ENCODE results near the gene PMEPA1.

Gene PMEPA1

GRCh38 chr20:57709823-57710799 lies at the start of gene PMEPA1:
PMEPA1 (minus strand) TSS chr20:57710015; CDS start chr20:57709582, 433 bp downstream.
- DNase-seq, result peak; percentile 73 to 97 (median 91)
- intact Hi-C loops (cut with DNase I), result no loop called here

- DNase-seq, result no peak
- intact Hi-C loops (cut with DNase I), result no loop called here
These were observed 48.0 kb upstream of the PMEPA1 start for GRCh38 chr20:57757767-57758166.

- intact Hi-C loops (cut with DNase I), result no loop called here
- no peak for DNase-seq
These were observed 47.1 kb upstream of the PMEPA1 start for GRCh38 chr20:57756921-57757320.

- intact Hi-C loops (cut with DNase I), result no loop called here
- DNase-seq, result no peak
These were observed 46.4 kb upstream of the PMEPA1 start for GRCh38 chr20:57756213-57756612.

GRCh38 chr20:57755609-57756008 lies 45.8 kb upstream of the PMEPA1 start:
- DNase-seq, result no peak
- intact Hi-C loops (cut with DNase I), result no loop called here

- no peak for DNase-seq
- intact Hi-C loops (cut with DNase I), result no loop called here
These were observed 44.4 kb upstream of the PMEPA1 start for GRCh38 chr20:57754190-57754589.

- intact Hi-C loops (cut with DNase I), result no loop called here
- DNase-seq, result no peak
These were observed 43.7 kb upstream of the PMEPA1 start for GRCh38 chr20:57753332-57754164.

- intact Hi-C loops (cut with DNase I), result no loop called here
- DNase-seq, result no peak
These were observed 41.6 kb upstream of the PMEPA1 start for GRCh38 chr20:57751411-57751810.

- intact Hi-C loops (cut with DNase I), result no loop called here
- DNase-seq, result no peak
These were observed 40.1 kb upstream of the PMEPA1 start for GRCh38 chr20:57749869-57750268.

- intact Hi-C loops (cut with DNase I), result no loop called here
- peak in 2 of 42 donors; percentile 18 to 19 for DNase-seq
These were observed 39.4 kb upstream of the PMEPA1 start for GRCh38 chr20:57749131-57749690.

GRCh38 chr20:57748601-57749130 lies 38.9 kb upstream of the PMEPA1 start:
- intact Hi-C loops (cut with DNase I), result no loop called here
- DNase-seq, result peak; percentile 58 to 95 (median 83)

GRCh38 chr20:57747861-57748481 lies 38.2 kb upstream of the PMEPA1 start:
- intact Hi-C loops (cut with DNase I), result no loop called here
- peak in 1 of 42 donors; percentile 15 for DNase-seq

- no peak for DNase-seq
- intact Hi-C loops (cut with DNase I), result no loop called here
These were observed 37.1 kb upstream of the PMEPA1 start for GRCh38 chr20:57746832-57747404.

GRCh38 chr20:57746201-57746600 lies 36.4 kb upstream of the PMEPA1 start:
- DNase-seq, result peak in 1 of 42 donors; percentile 13
- intact Hi-C loops (cut with DNase I), result no loop called here

GRCh38 chr20:57744206-57744605 lies 34.4 kb upstream of the PMEPA1 start:
- intact Hi-C loops (cut with DNase I), result no loop called here
- DNase-seq, result no peak

GRCh38 chr20:57743450-57744095 lies 33.8 kb upstream of the PMEPA1 start:
- intact Hi-C loops (cut with DNase I), result no loop called here
- DNase-seq, result no peak

- DNase-seq, result no peak
- intact Hi-C loops (cut with DNase I), result no loop called here
These were observed 32.8 kb upstream of the PMEPA1 start for GRCh38 chr20:57742507-57743181.

GRCh38 chr20:57738484-57738883 lies 28.7 kb upstream of the PMEPA1 start:
- intact Hi-C loops (cut with DNase I), result no loop called here
- DNase-seq, result no peak
